ENCODE measurements around the gene SH3BP2. TPM values are rescaled to one million over a fixed set of nuclear protein-coding genes. Genes with fewer than 3 reads are reported as not detected.
A peak's percentile ranks its signal among the peaks of the same experiment; 100 is the strongest.

Gene SH3BP2
- total RNA-seq, 1 experiment from 2014 or later = 52.8 TPM

- TF ChIP-seq EZH2phosphoT487 (IDR thresholded peaks at IDR 0.05; ENCODE audit: borderline replicate concordance) (no peak), FOSL1 (IDR thresholded peaks at IDR 0.05; ENCODE audit: low read depth) (no peak), RAD21 (IDR thresholded peaks at IDR 0.05; ENCODE audit: low read depth) (no peak), SRF (IDR thresholded peaks at IDR 0.05; ENCODE audit: low read depth) (no peak), SP1 (IDR thresholded peaks at IDR 0.05; ENCODE audit: low read depth) (no peak)
Measured at GRCh38 chr4:2861631-2862436, 68.9 kb downstream of the SH3BP2 start (continued).

GRCh38 chr4:2862528-2862927 lies 69.6 kb downstream of the SH3BP2 start:
- H3K27ac ChIP-seq (ENCODE audit: low read depth, low read length) = no peak overlapping the region; the same call in 1 of the 2 replicates
- H2AFZ ChIP-seq (ENCODE audit: low read depth, low read length, poor library complexity, severe bottlenecking) = no peak overlapping the region
- H3K27me3 ChIP-seq (ENCODE audit: insufficient read depth, low read length) = no peaks in the 10 kb centered on the region
- POLR2A ChIA-PET = no interaction called here
- H3K9me3 ChIP-seq (ENCODE audit: control insufficient read depth in 1 of 2, insufficient read depth in 1 of 2, low read depth in 1 of 2, low read length in 2 of 2) = no peaks in the 10 kb centered on the region
- H3K9ac ChIP-seq (ENCODE audit: low read length) = no peak overlapping the region
- H3K79me2 ChIP-seq (ENCODE audit: insufficient read depth, low read length) = peaks cover 99% of the 10 kb centered on the region
- intact Hi-C loops (cut with micrococcal nuclease) = no loop called here
- RAD21 ChIA-PET (ENCODE audit: low non-redundant PET in 1 of 2, low total read pairs in 2 of 2, uncharacterized antibody in 2 of 2, unreplicated experiment in 2 of 2) = no interaction called here
- TF ChIP-seq ELF1 (IDR thresholded peaks at IDR 0.05; ENCODE audit: borderline replicate concordance, low read depth) (no peak), ZBTB33 (IDR thresholded peaks at IDR 0.05; ENCODE audit: extremely low read depth, insufficient replicate concordance, low read length) (no peak)
- peaks cover 4% of the 10 kb centered on the region; the same call in 1 of the 2 replicates for H4K20me1 ChIP-seq (ENCODE audit: insufficient read depth)
- no TSS peak for BruUV-seq (replicated peaks)
- peak; percentile 15 for DNase-seq (ENCODE audit: low read depth, low spot score)
- no peak overlapping the region for H3K4me3 ChIP-seq (replicated peaks in 1 of 2; ENCODE audit: low read depth in 1 of 2, low read length in 2 of 2)
- no peaks in the 10 kb centered on the region for H3K36me3 ChIP-seq (ENCODE audit: control insufficient read depth in 1 of 2, insufficient read depth in 2 of 2, low read length in 2 of 2)
- peak overlapping the region; percentile 28 for H3K4me2 ChIP-seq (ENCODE audit: low read length)
- peak; percentile 84 for ATAC-seq
- H3K9me2 ChIP-seq (ENCODE audit: insufficient read depth) = no peaks in the 10 kb centered on the region
- CTCF ChIA-PET = no interaction called here
- H3K4me1 ChIP-seq (ENCODE audit: control insufficient read depth in 1 of 2, insufficient read depth in 2 of 2, low read length in 2 of 2) = peaks cover 31 to 36% of the 10 kb centered on the region in 2 experiments
